GM12874 (cell line): ENCODE measurements around the gene CHST11.

Source experiments
- TF ChIP-seq, protein P1 (sequence below): IDR thresholded peaks from 2 replicates; pipeline ENCODE4 v1.5.1; 2011; ENCODE audit warnings: low read depth, mild to moderate bottlenecking, control low read depth, low read length, moderate library complexity; ENCODE audit not compliant: insufficient read depth

CHST11 gene

DNA sequence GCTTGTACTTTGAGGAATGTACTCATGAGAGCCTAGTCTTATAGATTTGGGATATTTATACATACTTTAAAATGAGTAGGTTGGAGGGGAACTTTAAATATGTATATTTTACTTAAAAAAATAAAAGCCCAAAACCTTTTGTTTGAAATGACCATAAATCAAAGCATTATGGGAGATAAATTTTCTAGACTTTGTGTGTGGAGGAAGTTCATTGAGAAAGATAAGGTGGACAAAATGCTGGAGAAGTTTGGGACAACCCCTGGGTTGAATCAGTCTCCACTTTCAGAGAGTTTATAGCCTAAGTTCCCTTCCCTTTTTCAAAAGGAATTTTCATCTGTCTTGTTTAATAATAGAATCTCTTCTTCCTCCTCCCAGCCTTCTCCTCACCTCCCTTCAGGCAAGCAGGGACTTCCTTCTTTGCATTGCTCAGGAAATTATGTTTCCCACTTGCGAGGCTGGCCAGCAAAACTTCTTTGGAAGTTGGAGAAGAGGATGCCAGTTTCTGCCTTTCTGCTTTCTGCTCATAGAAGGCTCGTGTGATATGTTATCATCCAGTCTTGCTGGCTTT lies 54.2 kb downstream of the CHST11 start:
- TF ChIP-seq, protein P1, sequence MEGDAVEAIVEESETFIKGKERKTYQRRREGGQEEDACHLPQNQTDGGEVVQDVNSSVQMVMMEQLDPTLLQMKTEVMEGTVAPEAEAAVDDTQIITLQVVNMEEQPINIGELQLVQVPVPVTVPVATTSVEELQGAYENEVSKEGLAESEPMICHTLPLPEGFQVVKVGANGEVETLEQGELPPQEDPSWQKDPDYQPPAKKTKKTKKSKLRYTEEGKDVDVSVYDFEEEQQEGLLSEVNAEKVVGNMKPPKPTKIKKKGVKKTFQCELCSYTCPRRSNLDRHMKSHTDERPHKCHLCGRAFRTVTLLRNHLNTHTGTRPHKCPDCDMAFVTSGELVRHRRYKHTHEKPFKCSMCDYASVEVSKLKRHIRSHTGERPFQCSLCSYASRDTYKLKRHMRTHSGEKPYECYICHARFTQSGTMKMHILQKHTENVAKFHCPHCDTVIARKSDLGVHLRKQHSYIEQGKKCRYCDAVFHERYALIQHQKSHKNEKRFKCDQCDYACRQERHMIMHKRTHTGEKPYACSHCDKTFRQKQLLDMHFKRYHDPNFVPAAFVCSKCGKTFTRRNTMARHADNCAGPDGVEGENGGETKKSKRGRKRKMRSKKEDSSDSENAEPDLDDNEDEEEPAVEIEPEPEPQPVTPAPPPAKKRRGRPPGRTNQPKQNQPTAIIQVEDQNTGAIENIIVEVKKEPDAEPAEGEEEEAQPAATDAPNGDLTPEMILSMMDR, result no peak

DNA sequence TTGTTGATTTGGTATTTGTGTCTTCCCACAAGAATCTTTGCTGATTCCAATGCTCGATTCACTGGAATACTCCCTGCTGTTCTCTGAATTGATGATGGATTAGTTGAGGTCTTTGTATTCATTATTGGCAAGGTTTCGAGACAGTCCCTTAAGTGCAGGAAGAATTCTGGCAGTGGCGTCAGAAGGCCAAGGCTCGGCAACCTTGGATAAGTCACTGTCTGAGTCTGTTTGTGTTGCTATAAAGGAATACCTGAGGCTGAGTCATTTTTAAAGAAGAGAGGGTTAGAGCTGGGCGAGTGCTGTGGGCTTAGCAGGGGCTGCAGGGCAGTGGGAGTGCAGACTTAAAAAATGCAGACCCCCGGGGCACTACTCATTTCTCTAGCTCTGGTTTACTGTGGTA lies 56.9 kb downstream of the CHST11 start:
- TF ChIP-seq, protein P1, result no peak

DNA sequence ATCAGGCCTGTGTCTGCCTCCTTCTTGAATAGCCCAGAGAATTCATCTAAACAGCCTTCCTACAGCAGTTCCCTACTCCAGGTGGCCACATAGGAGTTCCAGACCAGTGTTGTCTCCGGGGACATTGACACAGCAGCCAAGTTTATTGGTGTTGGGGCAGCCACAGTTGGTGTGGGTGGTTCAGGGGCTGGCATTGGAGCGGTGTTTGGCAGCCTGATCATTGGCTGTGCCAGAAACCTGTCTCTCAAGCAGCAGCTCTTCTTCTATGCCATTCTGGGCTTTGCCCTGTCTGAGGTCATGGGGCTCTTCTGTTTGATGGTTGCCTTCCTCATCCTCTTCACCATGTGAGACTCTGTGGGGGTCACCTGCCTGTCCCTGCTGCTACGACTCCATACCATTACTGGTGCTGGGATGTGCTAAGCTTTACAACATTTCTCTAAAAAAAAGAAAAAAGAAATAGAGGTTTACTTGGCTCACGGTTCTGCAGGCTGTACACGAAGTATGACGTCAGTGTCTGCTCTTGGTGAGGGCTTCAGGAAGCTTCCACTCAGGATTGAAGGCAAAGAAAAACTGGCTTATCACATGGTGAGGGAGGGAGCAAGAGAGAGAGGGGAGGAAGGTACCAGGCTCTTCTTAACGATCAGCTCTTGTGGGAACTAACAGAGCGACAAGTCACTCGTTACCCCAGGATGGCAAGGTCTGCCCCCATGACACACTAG lies 57.5 kb downstream of the CHST11 start:
- TF ChIP-seq, protein P1, result no peak

DNA sequence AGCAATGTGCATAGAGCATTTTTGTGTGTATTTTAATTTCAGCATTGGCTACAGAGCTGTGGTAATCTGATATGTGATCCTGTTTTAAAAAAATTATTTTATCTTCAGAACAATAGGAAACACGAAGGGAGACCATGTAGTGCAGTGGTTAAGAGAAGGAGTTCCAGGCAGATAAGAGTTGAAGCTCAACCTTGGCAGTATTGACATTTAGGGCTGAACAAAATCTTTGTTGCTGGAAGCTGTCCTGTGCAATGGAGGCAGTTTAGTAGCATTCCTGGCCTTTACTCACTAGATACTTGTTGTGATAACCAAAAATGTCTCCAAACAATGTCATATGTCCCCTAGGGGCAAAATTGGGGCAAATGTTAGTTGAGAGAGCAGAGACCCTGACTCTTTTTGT lies 59.2 kb downstream of the CHST11 start:
- TF ChIP-seq, protein P1, result no peak

DNA sequence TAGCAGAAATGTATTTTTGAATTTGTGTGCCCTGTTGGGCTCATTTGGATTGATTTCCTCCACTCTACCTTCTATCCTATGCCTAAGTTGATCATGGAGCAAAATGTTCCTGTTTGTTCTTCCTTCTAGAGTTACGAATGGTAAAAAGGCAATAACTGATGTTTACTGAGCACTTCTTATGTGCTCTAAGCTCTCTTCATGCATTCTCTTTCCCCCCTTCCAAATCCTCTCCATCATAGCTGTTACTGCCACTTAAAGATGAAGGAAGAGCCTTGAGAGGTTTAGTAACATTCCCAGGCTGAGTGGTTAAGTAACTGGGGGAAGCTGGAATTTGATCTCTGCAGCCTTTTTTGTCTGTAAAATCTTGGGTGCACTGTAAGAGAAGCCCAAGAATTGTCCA lies 60.1 kb downstream of the CHST11 start:
- TF ChIP-seq, protein P1, result no peak

DNA sequence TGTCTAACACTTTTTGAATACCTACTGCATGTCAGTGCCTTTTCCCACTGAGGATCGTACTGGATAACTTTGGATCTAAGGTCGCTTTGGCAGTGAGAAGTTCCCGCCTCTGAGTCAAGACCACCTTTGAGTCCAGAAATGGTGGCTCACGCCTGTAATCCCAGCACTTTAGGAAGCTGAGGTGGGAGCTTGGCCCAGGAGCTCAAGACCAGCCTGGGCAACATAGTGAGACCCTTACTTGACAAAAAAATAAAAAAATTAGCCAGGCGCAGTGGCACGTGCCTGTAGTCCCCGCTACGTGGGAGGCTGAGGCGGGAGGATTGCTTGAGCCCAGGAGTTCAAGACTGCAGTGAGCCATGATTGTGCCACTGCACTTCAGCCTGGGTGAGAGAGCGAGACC lies 61.1 kb downstream of the CHST11 start:
- TF ChIP-seq, protein P1, result no peak

DNA sequence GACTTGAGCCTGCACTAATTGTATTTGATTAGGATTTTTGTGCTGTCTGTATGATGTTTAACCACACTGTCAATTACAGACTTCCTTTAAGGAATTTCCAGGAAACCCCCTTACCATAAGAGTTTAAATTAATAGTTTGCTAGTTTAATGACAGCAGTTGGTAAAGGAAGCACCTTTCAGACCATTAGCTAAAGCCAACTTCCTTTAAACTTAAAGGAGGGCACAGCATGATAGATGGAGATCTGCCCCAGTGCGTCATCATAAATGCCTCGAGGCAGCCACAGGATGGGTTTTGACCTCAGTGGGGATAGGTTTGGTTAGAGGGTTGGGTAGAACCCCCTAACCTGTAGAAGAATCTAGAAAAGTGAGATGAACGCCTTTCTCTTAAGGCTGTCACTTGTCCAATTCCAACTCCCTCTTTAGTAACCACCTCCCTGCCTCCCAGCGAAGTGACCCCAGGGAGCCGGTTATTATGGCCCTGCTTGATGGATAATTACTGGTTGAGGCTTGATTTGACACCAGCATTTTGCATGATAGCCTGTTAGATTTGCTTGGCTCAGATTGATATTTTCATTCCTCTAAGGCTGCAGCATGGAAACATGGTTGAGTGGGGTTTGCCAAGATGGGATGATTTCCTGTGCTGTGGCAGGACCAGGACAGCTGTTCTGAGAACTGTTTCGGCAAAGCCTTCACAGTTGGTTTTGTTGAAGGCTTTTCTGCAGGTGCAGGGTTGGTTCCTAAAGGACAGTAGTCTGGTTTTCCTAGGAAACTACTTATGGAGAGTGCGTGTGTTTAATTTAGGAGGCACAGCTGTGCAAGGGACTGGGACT lies 62.7 kb downstream of the CHST11 start:
- TF ChIP-seq, protein P1, result no peak
